Testis (tissue), 2 donors: ENCODE measurements around the gene ADAM10.

Experiments used
- POLR2A ChIP-seq: fragments of 450-650 bp; IDR thresholded peaks from one replicate; pipeline ENCODE4 v1.6.1; 2017; ENCODE audit warnings: antibody characterized with exemption, mild to moderate bottlenecking, moderate library complexity
- TF ChIP-seq, protein P1 (sequence below), 3 experiments: fragments of 450-650 bp in 2 of 3; fragments of 200-600 bp in 1 of 3; sonication (generic) in 1 of 3; IDR thresholded peaks; one replicate each; pipeline ENCODE4 v1.5.1; 2016 to 2019; ENCODE audit warnings: antibody characterized with exemption in 3 of 3, mild to moderate bottlenecking in 2 of 3, moderate library complexity in 1 of 3

DNA sequence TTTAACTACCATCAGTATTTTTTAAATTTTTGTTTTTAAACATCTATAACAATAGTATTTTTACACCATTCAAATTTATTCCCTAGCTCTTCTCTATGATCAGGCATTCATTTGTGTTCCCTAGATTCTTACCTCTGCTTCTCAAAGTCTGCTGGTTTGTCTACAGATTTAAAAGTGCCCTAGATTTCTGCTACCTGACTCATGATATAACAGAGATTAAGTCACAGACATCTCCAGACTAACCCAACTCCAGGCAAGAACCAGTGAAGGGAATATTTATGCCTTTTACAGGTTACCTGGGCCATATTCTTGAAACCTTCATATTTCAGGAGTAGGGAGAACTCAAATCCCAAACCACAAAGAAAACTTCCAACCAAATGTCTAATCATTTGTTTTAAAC lies 38.8 kb downstream of the ADAM10 start:
- TF ChIP-seq, protein P1, sequence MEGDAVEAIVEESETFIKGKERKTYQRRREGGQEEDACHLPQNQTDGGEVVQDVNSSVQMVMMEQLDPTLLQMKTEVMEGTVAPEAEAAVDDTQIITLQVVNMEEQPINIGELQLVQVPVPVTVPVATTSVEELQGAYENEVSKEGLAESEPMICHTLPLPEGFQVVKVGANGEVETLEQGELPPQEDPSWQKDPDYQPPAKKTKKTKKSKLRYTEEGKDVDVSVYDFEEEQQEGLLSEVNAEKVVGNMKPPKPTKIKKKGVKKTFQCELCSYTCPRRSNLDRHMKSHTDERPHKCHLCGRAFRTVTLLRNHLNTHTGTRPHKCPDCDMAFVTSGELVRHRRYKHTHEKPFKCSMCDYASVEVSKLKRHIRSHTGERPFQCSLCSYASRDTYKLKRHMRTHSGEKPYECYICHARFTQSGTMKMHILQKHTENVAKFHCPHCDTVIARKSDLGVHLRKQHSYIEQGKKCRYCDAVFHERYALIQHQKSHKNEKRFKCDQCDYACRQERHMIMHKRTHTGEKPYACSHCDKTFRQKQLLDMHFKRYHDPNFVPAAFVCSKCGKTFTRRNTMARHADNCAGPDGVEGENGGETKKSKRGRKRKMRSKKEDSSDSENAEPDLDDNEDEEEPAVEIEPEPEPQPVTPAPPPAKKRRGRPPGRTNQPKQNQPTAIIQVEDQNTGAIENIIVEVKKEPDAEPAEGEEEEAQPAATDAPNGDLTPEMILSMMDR (IDR thresholded peaks at IDR 0.05): no peak
- TF ChIP-seq POLR2A: no peak
